ENCODE measurements around the gene LCLAT1. TPM values are rescaled to one million over a fixed set of nuclear protein-coding genes. Genes with fewer than 3 reads are reported as not detected.

Gene LCLAT1
- total RNA-seq, 4 donors from 2014 or later = 0.88 to 116 (median 33.3) TPM

DNA sequence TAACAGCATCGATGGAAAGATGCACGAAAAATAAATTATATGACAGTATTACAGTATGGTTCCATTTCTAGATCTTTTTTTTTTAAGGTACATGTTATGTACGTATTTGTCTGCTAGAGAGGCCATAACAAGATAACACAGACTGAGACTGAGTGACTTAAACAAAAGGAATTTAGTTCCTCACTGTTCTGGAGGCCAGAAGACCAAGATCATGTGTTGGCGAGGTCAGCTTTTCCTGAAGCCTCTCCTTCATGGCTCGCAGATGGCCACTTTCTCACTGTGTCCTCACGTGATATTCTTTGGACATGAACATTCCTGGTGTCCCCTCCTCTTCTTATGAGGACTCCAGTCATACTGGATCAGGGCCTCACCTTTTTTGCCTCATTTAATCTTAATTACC lies 182.8 kb downstream of the LCLAT1 start:
- H3K27ac ChIP-seq = no peak overlapping the region
- intact Hi-C loops (cut with DNase I; ENCODE audit: low total_unique reads) = no loop called here
- no peaks in the 10 kb centered on the region for H3K27me3 ChIP-seq
- no peak overlapping the region for H3K4me3 ChIP-seq
- TF ChIP-seq, protein P1, sequence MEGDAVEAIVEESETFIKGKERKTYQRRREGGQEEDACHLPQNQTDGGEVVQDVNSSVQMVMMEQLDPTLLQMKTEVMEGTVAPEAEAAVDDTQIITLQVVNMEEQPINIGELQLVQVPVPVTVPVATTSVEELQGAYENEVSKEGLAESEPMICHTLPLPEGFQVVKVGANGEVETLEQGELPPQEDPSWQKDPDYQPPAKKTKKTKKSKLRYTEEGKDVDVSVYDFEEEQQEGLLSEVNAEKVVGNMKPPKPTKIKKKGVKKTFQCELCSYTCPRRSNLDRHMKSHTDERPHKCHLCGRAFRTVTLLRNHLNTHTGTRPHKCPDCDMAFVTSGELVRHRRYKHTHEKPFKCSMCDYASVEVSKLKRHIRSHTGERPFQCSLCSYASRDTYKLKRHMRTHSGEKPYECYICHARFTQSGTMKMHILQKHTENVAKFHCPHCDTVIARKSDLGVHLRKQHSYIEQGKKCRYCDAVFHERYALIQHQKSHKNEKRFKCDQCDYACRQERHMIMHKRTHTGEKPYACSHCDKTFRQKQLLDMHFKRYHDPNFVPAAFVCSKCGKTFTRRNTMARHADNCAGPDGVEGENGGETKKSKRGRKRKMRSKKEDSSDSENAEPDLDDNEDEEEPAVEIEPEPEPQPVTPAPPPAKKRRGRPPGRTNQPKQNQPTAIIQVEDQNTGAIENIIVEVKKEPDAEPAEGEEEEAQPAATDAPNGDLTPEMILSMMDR (IDR thresholded peaks at IDR 0.05) = no peak
- TF ChIP-seq POLR2A (IDR thresholded peaks at IDR 0.05) = no peak
- H3K9me3 ChIP-seq = no peaks in the 10 kb centered on the region
- H3K4me1 ChIP-seq = no peaks in the 10 kb centered on the region
- DNase-seq = no peak
- H3K36me3 ChIP-seq = no peaks in the 10 kb centered on the region

DNA sequence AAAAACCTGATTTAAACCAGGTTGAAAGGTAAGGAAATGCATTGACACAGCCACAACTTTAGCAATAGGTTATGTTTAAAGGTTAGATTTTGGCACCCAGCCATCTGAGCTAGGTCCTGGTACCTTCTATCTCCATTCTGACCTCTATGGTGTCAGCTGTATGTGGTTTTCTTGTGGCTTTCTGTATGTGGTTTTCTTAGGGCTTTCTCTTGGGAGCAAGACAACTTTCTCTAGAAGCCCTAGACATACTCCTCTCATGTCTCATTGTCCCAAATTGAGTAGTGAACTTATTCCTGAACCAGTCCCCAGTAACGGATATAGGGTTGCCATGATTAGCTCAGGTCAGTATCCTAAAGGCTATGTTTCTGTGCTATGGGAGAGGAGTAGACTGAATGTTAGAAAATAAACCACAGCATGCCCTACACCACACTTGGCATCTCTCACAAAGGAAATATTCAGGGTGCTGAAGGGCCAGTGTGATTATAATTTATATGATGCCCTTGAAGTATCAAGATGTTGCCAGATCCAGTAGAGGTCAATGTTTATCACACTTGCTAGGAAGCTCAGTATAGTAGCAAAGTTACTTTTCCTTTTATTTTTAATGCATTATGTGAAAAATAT lies 184.1 kb downstream of the LCLAT1 start:
- no peak overlapping the region for H3K27ac ChIP-seq
- H3K27me3 ChIP-seq = no peaks in the 10 kb centered on the region
- TF ChIP-seq POLR2A (IDR thresholded peaks at IDR 0.05) = no peak
- TF ChIP-seq, protein P1 (IDR thresholded peaks at IDR 0.05) = no peak
- no peaks in the 10 kb centered on the region for H3K9me3 ChIP-seq
- intact Hi-C loops (cut with DNase I; ENCODE audit: low total_unique reads) = no loop called here
- H3K4me1 ChIP-seq = no peaks in the 10 kb centered on the region
- H3K4me3 ChIP-seq = no peak overlapping the region
- DNase-seq = no peak
- H3K36me3 ChIP-seq = no peaks in the 10 kb centered on the region

GRCh38 chr2:30633039-30633438 lies 186.0 kb downstream of the LCLAT1 start:
- DNase-seq = no peak
- no peaks in the 10 kb centered on the region for H3K27me3 ChIP-seq
- no peak overlapping the region for H3K4me3 ChIP-seq
- TF ChIP-seq, protein P1 (IDR thresholded peaks at IDR 0.05) = no peak
- no peak for TF ChIP-seq POLR2A (IDR thresholded peaks at IDR 0.05)
- no peaks in the 10 kb centered on the region for H3K9me3 ChIP-seq
- H3K36me3 ChIP-seq = no peaks in the 10 kb centered on the region
- H3K4me1 ChIP-seq = no peaks in the 10 kb centered on the region
- H3K27ac ChIP-seq = no peak overlapping the region
- intact Hi-C loops (cut with DNase I; ENCODE audit: low total_unique reads) = no loop called here

DNA sequence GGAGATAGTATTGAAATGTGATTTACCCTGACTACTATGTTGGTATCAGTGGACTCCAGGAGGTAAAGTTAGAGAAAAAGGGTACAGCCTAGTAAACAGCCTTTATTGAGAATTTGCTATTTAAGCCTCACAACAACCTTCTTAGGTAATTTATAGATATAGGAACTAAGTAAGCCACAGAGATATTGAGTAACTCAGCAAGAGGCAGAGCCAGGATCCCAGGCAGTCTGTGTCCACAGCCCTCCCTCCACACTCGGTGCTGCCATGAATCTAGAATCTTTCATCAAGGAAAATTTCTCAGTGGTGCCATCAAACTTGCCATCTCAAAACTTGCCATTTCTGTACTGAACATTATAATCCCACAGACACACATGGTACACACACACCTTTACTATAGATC lies 189.3 kb downstream of the LCLAT1 start:
- no peak overlapping the region for H3K27ac ChIP-seq
- no peak overlapping the region for H3K4me3 ChIP-seq
- intact Hi-C loops (cut with DNase I; ENCODE audit: low total_unique reads) = no loop called here
- no peaks in the 10 kb centered on the region for H3K36me3 ChIP-seq
- no peaks in the 10 kb centered on the region for H3K27me3 ChIP-seq
- TF ChIP-seq, protein P1 (IDR thresholded peaks at IDR 0.05) = no peak
- TF ChIP-seq POLR2A (IDR thresholded peaks at IDR 0.05) = no peak
- no peaks in the 10 kb centered on the region for H3K9me3 ChIP-seq
- DNase-seq = no peak
- no peaks in the 10 kb centered on the region for H3K4me1 ChIP-seq

DNA sequence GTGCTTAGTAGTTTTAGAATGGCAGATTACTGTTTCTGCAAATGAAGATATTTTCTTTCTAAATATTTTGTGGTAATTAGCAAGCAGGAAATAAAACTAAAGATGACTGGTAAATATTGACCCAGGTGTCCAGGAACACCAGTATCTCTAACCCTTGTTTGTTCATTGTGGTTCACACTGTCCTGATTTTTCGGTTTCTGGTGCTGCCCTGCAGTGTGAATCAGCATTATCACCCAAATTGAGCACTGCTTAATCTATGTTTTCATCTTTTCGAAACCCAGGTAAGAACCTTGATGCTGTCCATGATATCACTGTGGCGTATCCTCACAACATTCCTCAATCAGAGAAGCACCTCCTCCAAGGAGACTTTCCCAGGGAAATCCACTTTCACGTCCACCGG lies 192.8 kb downstream of the LCLAT1 start:
- peaks cover 0 to 3% of the 10 kb centered on the region in 2 donors for H3K4me1 ChIP-seq
- H3K36me3 ChIP-seq = no peaks in the 10 kb centered on the region
- intact Hi-C loops (cut with DNase I; ENCODE audit: low total_unique reads) = no loop called here
- no peak overlapping the region for H3K4me3 ChIP-seq
- no peaks in the 10 kb centered on the region for H3K27me3 ChIP-seq
- no peak for TF ChIP-seq POLR2A (IDR thresholded peaks at IDR 0.05)
- TF ChIP-seq, protein P1 (IDR thresholded peaks at IDR 0.05) = no peak
- no peak for DNase-seq
- no peak overlapping the region for H3K27ac ChIP-seq
- H3K9me3 ChIP-seq = no peaks in the 10 kb centered on the region

Measured in uterus (tissue), 4 donors.